RWPE1 (cell line): ENCODE results near the gene PEAR1.
A peak's percentile ranks its signal among the peaks of the same experiment; 100 is the strongest.

Experiments used
- CTCF ChIA-PET: fragments of 350-600 bp; sonication (Branson Sonifier 250); formaldehyde crosslinking; extraction: SDS; loops from one replicate; lab custom pipeline; 2021; lab: Yijun Ruan, JAX
- POLR2A ChIA-PET: fragments of 400-600 bp; formaldehyde crosslinking; extraction: SDS; loops from one replicate; lab custom pipeline; 2020; ENCODE audit warnings: antibody characterized with exemption; ENCODE audit not compliant: low non-redundant PET; lab: Yijun Ruan, JAX
- DNase-seq: peaks from one replicate; pipeline ENCODE4 v3.0.0; 2012; ENCODE audit warnings: low spot score
- H3K27ac ChIP-seq: fragments of 450-650 bp; 2 replicates; pipeline ENCODE4 v1.5.1; 2017
- TF ChIP-seq, protein P1 (sequence below): fragments of 450-650 bp; conservative IDR thresholded peaks from 2 replicates; pipeline ENCODE4 v1.5.1; 2017; ENCODE audit warnings: low read depth, mild to moderate bottlenecking

Gene PEAR1

DNA sequence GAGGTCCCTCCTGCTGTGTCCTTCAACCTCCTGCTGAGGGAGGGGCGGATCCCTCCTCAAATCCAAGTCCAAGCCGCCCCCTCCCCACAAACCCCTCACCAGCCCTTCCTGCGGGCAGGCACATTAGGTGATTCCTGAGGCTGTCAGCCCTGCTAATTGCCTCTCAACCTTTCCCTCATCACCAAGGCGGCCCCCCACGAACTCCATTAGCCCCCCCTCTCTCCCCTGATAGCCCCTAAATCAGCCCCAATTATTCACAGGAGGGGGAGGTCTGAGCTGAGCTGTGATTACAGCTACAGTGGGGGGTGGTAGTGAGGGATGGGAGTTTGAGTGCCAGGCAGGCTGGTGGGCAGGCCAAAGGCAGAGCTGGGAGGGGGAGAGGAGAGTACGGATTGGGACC lies 5.8 kb upstream of the PEAR1 start:
- CTCF ChIA-PET = interaction anchor here (0.6 to 9.3 kb wide), 4 partner anchors 26 to 267 kb away, joined by 3 to 77 read pairs (median 4); partner anchors contain the start of gene NTRK1
- POLR2A ChIA-PET = no interaction called here
- no peak for DNase-seq
- no peak overlapping the region for H3K27ac ChIP-seq
- TF ChIP-seq, protein P1, sequence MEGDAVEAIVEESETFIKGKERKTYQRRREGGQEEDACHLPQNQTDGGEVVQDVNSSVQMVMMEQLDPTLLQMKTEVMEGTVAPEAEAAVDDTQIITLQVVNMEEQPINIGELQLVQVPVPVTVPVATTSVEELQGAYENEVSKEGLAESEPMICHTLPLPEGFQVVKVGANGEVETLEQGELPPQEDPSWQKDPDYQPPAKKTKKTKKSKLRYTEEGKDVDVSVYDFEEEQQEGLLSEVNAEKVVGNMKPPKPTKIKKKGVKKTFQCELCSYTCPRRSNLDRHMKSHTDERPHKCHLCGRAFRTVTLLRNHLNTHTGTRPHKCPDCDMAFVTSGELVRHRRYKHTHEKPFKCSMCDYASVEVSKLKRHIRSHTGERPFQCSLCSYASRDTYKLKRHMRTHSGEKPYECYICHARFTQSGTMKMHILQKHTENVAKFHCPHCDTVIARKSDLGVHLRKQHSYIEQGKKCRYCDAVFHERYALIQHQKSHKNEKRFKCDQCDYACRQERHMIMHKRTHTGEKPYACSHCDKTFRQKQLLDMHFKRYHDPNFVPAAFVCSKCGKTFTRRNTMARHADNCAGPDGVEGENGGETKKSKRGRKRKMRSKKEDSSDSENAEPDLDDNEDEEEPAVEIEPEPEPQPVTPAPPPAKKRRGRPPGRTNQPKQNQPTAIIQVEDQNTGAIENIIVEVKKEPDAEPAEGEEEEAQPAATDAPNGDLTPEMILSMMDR = no peak

DNA sequence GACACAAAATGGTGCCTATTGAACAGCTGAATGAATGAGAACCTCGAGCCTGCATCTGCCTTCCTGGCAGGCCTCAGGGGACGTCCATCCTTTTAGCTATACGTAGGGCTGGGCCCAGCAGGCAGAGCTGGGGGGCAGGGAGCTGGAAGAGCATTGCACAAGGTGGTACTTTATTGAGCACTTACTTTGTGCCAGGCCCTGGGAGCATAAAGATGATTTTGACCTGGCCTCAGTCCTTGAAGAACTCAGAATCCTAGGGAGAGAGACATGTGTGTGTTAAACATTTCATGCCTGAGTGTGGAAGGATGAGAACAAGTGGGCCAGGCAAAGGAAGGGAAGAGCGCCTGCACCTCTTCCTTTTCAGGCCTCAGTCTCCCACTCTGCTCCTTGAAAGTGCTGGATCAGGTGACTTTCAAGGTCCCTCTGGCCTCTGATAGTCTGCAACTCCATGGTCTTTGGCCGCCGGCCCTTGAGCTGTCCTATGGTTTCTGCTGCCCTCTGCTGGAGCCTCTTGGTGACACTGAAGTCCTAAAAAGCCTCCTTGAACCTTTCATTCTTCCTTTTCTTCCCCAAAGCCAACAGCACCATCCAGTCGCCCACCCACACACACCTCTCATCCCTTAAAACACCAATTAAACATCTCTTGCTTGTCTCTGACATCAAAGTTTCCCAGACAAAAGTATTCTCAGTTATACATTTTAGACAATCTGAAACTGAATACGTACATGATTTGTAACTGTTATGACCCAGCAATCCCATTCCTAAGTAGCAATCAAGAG lies 3.5 kb upstream of the PEAR1 start:
- TF ChIP-seq, protein P1 = peak; percentile 88
- POLR2A ChIA-PET = no interaction called here
- DNase-seq = peak; percentile 60
- no peak overlapping the region for H3K27ac ChIP-seq
- CTCF ChIA-PET = interaction anchor here (0.5 to 9.3 kb wide), 27 partner anchors 8 to 434 kb away, joined by 3 to 77 read pairs (median 4); partner anchors contain the start of genes METTL25B and NTRK1

DNA sequence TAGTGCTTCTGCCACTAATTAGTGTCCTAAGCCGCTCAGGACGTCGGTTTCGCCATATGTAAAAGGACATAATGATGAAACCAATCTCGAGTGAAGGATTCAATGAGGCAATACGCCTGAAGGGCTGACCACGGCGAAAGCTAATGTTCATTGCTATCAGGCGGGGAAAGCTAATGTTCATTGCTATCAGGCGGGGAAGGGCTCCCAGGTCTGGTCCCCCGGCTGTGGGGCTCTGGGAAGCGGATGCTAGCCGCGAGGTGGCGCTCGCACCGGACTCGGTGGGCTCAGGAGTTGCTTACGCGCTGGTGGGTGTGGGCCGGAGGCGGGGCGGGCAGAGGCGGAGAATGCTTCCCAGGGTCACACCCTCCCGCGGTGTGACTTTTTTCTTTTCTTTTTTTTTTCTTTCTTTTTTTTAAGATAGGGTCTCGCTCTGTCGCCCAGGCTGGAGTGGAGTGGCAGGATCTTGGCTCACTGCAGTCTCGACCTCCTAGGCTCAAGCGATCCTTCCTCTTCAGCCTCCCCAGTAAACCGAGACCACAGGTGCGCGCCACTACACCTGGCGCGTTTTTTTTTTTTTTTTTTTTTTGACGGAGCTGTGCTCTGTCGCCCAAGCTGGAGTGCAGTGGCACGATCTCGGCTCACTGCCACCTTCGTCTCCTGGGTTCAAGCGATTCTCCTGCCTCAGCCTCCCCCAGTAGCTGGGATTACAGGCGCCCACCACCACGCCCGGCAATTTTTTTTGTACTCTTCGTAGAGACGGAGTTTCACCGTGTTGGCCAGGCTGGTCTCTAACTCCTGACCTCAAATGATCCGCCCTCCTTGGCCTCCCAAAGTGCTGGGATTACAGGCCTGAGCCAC lies 1.1 kb upstream of the PEAR1 start:
- peak overlapping the region; percentile 99 for H3K27ac ChIP-seq
- ChIA-PET CTCF (interaction anchor here (0.6 to 9.3 kb wide), 11 partner anchors 12 to 200 kb away, joined by 3 to 77 read pairs (median 3); no protein-coding TSS in a partner anchor), POLR2A (no interaction called here)
- TF ChIP-seq, protein P1 = peak; percentile 92
- peak; percentile 83 for DNase-seq

DNA sequence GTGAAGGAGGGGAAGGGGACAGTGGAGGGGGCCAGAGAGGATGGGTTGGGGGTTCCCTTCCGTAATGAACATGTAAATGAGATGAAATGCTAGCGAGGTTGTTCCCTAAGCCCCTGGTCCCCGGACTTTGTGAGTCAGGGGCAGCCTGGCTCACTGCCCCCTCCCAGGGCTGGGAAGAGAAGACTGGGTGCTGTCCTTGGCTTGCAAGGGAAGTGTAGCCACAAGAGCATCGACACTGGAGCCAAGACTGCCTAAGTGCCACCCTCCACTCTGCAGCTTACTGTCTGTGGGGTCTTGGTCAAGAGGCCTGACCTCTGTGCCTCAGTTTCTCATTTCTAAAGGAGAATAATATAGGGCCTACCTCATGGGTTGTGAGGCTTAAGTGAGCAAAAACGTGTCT lies 483 bp downstream of the PEAR1 start:
- TF ChIP-seq, protein P1 = no peak
- ChIA-PET CTCF (interaction anchor here (9.3 kb wide), 1 partner anchor 33 kb away, joined by 77 read pairs; no protein-coding TSS in a partner anchor), POLR2A (no interaction called here)
- peak overlapping the region; percentile 99 for H3K27ac ChIP-seq
- DNase-seq = no peak

DNA sequence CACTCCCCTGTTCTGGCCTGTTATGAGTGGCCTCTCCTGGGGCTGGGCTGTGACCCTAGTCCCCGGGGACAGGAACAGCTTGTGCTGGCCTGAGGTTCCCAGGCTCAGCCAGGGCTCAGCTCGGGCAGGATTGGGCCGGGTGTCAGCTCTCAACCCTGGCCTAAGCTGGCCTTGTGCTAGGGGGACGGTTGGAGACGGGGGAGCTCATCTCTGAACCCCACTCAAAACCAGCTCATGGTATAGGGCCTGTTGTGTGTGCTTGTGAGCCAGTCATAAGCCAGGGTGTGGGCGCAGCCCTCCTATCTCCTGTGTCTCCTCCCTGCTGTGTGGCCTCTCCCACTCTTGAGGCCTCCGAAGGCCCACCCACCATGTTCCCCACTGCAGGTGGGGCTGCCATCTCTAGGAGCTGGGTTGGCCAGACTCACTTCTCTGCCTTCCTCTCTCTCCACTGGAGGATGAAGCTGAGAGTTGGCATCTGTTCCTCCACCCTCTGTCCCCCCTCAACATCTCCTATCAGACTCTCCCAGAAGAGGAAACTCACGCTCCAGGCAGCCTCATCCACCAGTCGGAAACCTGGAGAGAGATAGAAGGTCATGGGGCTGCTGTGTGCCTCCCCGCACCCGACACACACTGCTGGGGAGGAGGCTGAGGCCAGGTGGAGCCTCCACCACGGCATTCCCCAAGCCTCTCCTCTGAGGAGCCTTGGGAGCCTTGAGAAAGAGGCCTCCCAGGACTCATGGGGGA lies 1.4 kb downstream of the PEAR1 start:
- POLR2A ChIA-PET = no interaction called here
- CTCF ChIA-PET = interaction anchor here (9.3 kb wide), 1 partner anchor 32 kb away, joined by 77 read pairs; no protein-coding TSS in a partner anchor
- TF ChIP-seq, protein P1 = no peak
- DNase-seq = no peak
- H3K27ac ChIP-seq = peak overlapping the region; percentile 99
